K562 (cell line): ENCODE measurements around the gene TRIM65. TPM values are rescaled to one million over a fixed set of nuclear protein-coding genes. Genes with fewer than 3 reads are reported as not detected.

Source experiments
- ATAC-seq: fragments of 200-7000 bp; cut with Tn5 transposase; 3 replicates; pipeline ENCODE4 v1.9.1; 2020; ENCODE audit warnings: moderate library complexity
- BruUV-seq: library from RNA; stranded (reverse); fragments of 400-500 nt; replicated peaks from 2 replicates; lab custom pipeline; 2021; lab: Mats Ljungman, UMichigan
- CTCF ChIA-PET: fragments of 300-600 bp; formaldehyde crosslinking; extraction: SDS; loops from one replicate; lab custom pipeline; 2021; ENCODE audit warnings: low intra/inter-chr PET ratio; lab: Yijun Ruan, JAX
- POLR2A ChIA-PET: fragments of 300-600, 350-650 bp; sonication (Branson Sonifier 250); formaldehyde crosslinking; extraction: SDS; loops from one replicate; lab custom pipeline; 2021; ENCODE audit warnings: antibody characterized with exemption, inconsistent platforms; lab: Yijun Ruan, JAX
- DNase-seq, 4 experiments: peaks; one replicate each; pipeline versions ENCODE4 v3.0.0 to v3.0.0-alpha.2; 2011 to 2018; ENCODE audit warnings: low spot score in 3 of 4, mixed read lengths in 3 of 4; ENCODE audit errors: extremely low read depth in 1 of 4
- FAIRE-seq: peaks from 2 replicates; lab custom pipeline; 2011; peaks lifted over from hg19 to GRCh38; lab: Jason Lieb, UNC
- H2AFZ ChIP-seq: 2 replicates; pipeline ENCODE4 v1.6.0; 2011; ENCODE audit warnings: low read depth, low read length, control low read depth, inconsistent platforms
- H3K27ac ChIP-seq: fragments of 200-600 bp; 3 replicates; pipeline ENCODE4 v1.8.0; 2011; ENCODE audit warnings: low read depth, mild to moderate bottlenecking, control low read depth, inconsistent platforms, low read length, moderate library complexity, mixed read lengths; ENCODE audit errors: extremely low read depth
- H3K27me3 ChIP-seq, 2 experiments: fragments of 300-600 bp in 1 of 2; 2 replicates in 1 of 2; 3 replicates in 1 of 2; pipeline versions ENCODE4 v1.6.0 to v1.8.0; 2011; ENCODE audit warnings: inconsistent platforms in 2 of 2, low read length in 2 of 2, mild to moderate bottlenecking in 1 of 2, mixed read lengths in 1 of 2, moderate library complexity in 1 of 2; ENCODE audit not compliant: control insufficient read depth in 2 of 2, insufficient read depth in 2 of 2
- H3K36me3 ChIP-seq: fragments of 300-600 bp; 3 replicates; pipeline ENCODE4 v1.8.0; 2011; ENCODE audit warnings: mild to moderate bottlenecking, low read length, inconsistent platforms; ENCODE audit not compliant: control insufficient read depth, insufficient read depth
- H3K4me1 ChIP-seq, 2 experiments: fragments of 200-600 bp in 1 of 2; replicated peaks in 1 of 2; 2 replicates in 1 of 2; 3 replicates in 1 of 2; pipeline versions ENCODE4 v1.5.1 to v1.8.0; 2011; ENCODE audit warnings: inconsistent platforms in 2 of 2, low read length in 2 of 2, mild to moderate bottlenecking in 1 of 2, mixed read lengths in 1 of 2, moderate library complexity in 1 of 2; ENCODE audit not compliant: control insufficient read depth in 2 of 2, insufficient read depth in 2 of 2
- H3K4me2 ChIP-seq: 2 replicates; pipeline ENCODE4 v1.6.1; 2011; ENCODE audit warnings: low read length, control low read depth, inconsistent platforms, mixed read lengths; ENCODE audit not compliant: insufficient read depth
- H3K4me3 ChIP-seq: fragments of 200-600 bp; sonication (generic), shearing (Covaris generic); 2 replicates; pipeline ENCODE4 v1.5.1; 2016; ENCODE audit warnings: control low read depth, inconsistent platforms
- H3K79me2 ChIP-seq: fragments of 200-600 bp; 3 replicates; pipeline ENCODE4 v1.8.0; 2011; ENCODE audit warnings: low read length, inconsistent platforms; ENCODE audit not compliant: control insufficient read depth, insufficient read depth
- H3K9ac ChIP-seq, 2 experiments: 2 replicates each; pipeline versions ENCODE4 v1.6.0 to v1.6.1; 2011; ENCODE audit warnings: low read depth in 2 of 2, low read length in 2 of 2, control low read depth in 1 of 2, inconsistent platforms in 1 of 2, mild to moderate bottlenecking in 1 of 2, mixed read lengths in 1 of 2; ENCODE audit not compliant: insufficient read depth in 1 of 2
- H3K9me1 ChIP-seq: one replicate; pipeline ENCODE4 v1.6.0; 2011; ENCODE audit warnings: inconsistent platforms, mild to moderate bottlenecking, low read length, moderate library complexity; ENCODE audit not compliant: control insufficient read depth, insufficient read depth
- H3K9me3 ChIP-seq: replicated peaks from 2 replicates; pipeline ENCODE4 v1.5.1; 2011; ENCODE audit warnings: low read depth, low read length, inconsistent platforms; ENCODE audit not compliant: control insufficient read depth, insufficient read depth
- H4K20me1 ChIP-seq: replicated peaks from 2 replicates; pipeline ENCODE4 v1.6.1; 2011; ENCODE audit warnings: low read length, inconsistent platforms, mixed read lengths; ENCODE audit not compliant: control insufficient read depth, insufficient read depth
- SMARCA5 ChIP-seq: fragments of 450-650 bp; IDR thresholded peaks from 2 replicates; pipeline ENCODE4 v1.6.1; 2016
- ZBTB7A ChIP-seq: IDR thresholded peaks from 2 replicates; pipeline ENCODE4 v1.6.1; 2011; ENCODE audit warnings: low read depth, mild to moderate bottlenecking, low read length, moderate library complexity, borderline replicate concordance; ENCODE audit not compliant: control insufficient read depth
- ZNF23 ChIP-seq: fragments of 250-450 bp; sonication (Bioruptor Pico); IDR thresholded peaks from 2 replicates; pipeline ENCODE4 v1.4.0; 2020; ENCODE audit warnings: mild to moderate bottlenecking
- ZNF644 ChIP-seq: fragments of 200-800 bp; sonication (Bioruptor generic); IDR thresholded peaks from 2 replicates; pipeline ENCODE4 v1.6.1; 2016; ENCODE audit warnings: low read depth, missing genetic modification characterization, missing compliant biosample characterization
- WGBS: fragments of 100-300 bp; shearing (Covaris generic); methylation state at CpG from one replicate; pipeline ENCODE4 v1.1.6; 2016; ENCODE audit warnings: low coverage, mixed read lengths; ENCODE audit not compliant: insufficient coverage; ENCODE audit errors: missing lambda C conversion rate; 5-methylcytosine and 5-hydroxymethylcytosine counted together
- in situ Hi-C: fragments of 300-500 bp; cut with MboI; formaldehyde crosslinking; loops from 4 replicates; pipeline ENCODE4 v1.15.0; 2018; ENCODE audit warnings: inconsistent platforms, mixed read lengths
- intact Hi-C: fragments of 100-400 bp; cut with micrococcal nuclease; formaldehyde crosslinking; loops from 2 replicates; pipeline ENCODE4 v1.14.2; 2022
- polyA plus RNA-seq, 8 experiments: library from polyadenylated mRNA; depleted of rRNA in 4 of 8; stranded (reverse) in 5 of 8; unstranded in 3 of 8; fragments of >200 nt; fragmentation: Nextera tagmentation in 2 of 8; fragmentation: Illumina TruSeq in 1 of 8; extraction: Ambion mirVana in 2 of 8; extraction: Trizol in 1 of 8; gene quantifications; 2 replicates each; pipeline versions ENCODE4 v1.2.1 to v1.2.3, GENCODE V29; 2011 to 2014; ENCODE audit warnings: inconsistent platforms in 1 of 8, missing spikeins in 1 of 8
- total RNA-seq, 7 experiments: library from RNA; depleted of rRNA in 6 of 7; stranded (reverse); fragments of >200 nt in 6 of 7; fragmentation: Illumina TruSeq in 2 of 7; extraction: Trizol in 2 of 7; gene quantifications; 2 replicates each; pipeline versions ENCODE4 v1.2.1 to v1.2.3, GENCODE V29; 2011 to 2021; ENCODE audit warnings: low replicate concordance in 1 of 7
- TF ChIP-seq, protein P1 (sequence below): sonication (generic); formaldehyde crosslinking; IDR thresholded peaks from 2 replicates; pipeline ENCODE4 v1.8.1; 2023; ENCODE audit warnings: mild to moderate bottlenecking, missing genetic modification reagents
- TF ChIP-seq, protein P2 (sequence below): sonication (generic); formaldehyde crosslinking; IDR thresholded peaks from 2 replicates; pipeline ENCODE4 v1.8.0; 2022; ENCODE audit warnings: missing genetic modification reagents, mild to moderate bottlenecking, moderate library complexity, borderline replicate concordance

Gene TRIM65
- total and polyA plus RNA-seq, 9 of the 15 experiments (the other 6 are each of a cell fraction or from before 2014, with no cell fraction given), result 2.8 to 45.7 (median 22.9) TPM

- Histone ChIP-seq H3K4me1 (peaks cover 13 to 82% of the 10 kb centered on the region in 2 experiments; a peak in 4 of 5 replicates), H3K4me3 (peak overlapping the region; percentile 93), H3K9me1 (peaks cover 4% of the 10 kb centered on the region), H2AFZ (no peak overlapping the region), H3K27me3 (no peaks in the 10 kb centered on the region), H3K36me3 (peaks cover 57% of the 10 kb centered on the region; the same call in 1 of the 3 replicates), H4K20me1 (no peaks in the 10 kb centered on the region), H3K9ac (peak overlapping the region; percentile 82 to 100), H3K4me2 (peak overlapping the region; percentile 85), H3K9me3 (no peaks in the 10 kb centered on the region), H3K27ac (peak overlapping the region; percentile 96), H3K79me2 (peaks cover 31% of the 10 kb centered on the region)
- peak; percentile 40 for FAIRE-seq
- TSS peak; percentile 60 for BruUV-seq
- 19% methylated on average over 27 of the region's 28 CpGs for WGBS
- CTCF ChIA-PET, result interaction anchor here (0.6 to 1.9 kb wide), 3 partner anchors 40 to 408 kb away, joined by 3 to 16 read pairs (median 3); partner anchors contain the start of genes UNK and WBP2
- in situ Hi-C loops, result no loop called here
- intact Hi-C loops, result loop anchor here (2.0 kb wide), 1 partner anchor 41 kb away; the partner anchor contains the start of gene WBP2
- peak in 3 of 4 experiments; percentile 40 to 58 (median 53) for DNase-seq
- POLR2A ChIA-PET, result interaction anchor here (0.6 to 15.9 kb wide), 11 partner anchors 8 to 187 kb away, joined by 3 to 169 read pairs (median 6); partner anchors contain the start of genes MRPL38 and TRIM47
- peak; percentile 3; the same call in 1 of the 3 replicates for ATAC-seq
- peak; percentile 36; the same call in 1 of the 2 replicates for TF ChIP-seq ZBTB7A
- TF ChIP-seq, protein P1, sequence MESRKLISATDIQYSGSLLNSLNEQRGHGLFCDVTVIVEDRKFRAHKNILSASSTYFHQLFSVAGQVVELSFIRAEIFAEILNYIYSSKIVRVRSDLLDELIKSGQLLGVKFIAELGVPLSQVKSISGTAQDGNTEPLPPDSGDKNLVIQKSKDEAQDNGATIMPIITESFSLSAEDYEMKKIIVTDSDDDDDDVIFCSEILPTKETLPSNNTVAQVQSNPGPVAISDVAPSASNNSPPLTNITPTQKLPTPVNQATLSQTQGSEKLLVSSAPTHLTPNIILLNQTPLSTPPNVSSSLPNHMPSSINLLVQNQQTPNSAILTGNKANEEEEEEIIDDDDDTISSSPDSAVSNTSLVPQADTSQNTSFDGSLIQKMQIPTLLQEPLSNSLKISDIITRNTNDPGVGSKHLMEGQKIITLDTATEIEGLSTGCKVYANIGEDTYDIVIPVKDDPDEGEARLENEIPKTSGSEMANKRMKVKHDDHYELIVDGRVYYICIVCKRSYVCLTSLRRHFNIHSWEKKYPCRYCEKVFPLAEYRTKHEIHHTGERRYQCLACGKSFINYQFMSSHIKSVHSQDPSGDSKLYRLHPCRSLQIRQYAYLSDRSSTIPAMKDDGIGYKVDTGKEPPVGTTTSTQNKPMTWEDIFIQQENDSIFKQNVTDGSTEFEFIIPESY, result 0 out of 2 replicates have a peak, but pooled peaks have one; percentile 11
- 0 out of 2 replicates have a peak, but pooled peaks have one; percentile 42 for TF ChIP-seq SMARCA5
- no peak for TF ChIP-seq ZNF23
- TF ChIP-seq, protein P2, sequence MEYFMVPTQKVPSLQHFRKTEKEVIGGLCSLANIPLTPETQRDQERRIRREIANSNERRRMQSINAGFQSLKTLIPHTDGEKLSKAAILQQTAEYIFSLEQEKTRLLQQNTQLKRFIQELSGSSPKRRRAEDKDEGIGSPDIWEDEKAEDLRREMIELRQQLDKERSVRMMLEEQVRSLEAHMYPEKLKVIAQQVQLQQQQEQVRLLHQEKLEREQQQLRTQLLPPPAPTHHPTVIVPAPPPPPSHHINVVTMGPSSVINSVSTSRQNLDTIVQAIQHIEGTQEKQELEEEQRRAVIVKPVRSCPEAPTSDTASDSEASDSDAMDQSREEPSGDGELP (CRISPR knock-in tag), result no peak
- 0 out of 2 replicates have a peak, but pooled peaks have one; percentile 44 for TF ChIP-seq ZNF644 (tag)
Measured at GRCh38 chr17:75895370-75896155, 1.2 kb downstream of the TRIM65 start.
